Gastrocnemius medialis (tissue), 4 donors: Measurements from ENCODE around the gene FAM9B.

Source experiments
- CTCF ChIP-seq, 5 experiments: fragments of 450-650 bp in 3 of 5; fragments of 200-600 bp in 2 of 5; sonication (generic) in 2 of 5; IDR thresholded peaks in 4 of 5; conservative IDR thresholded peaks in 1 of 5; 1 replicate in 4 of 5; 2 replicates in 1 of 5; pipeline ENCODE4 v1.5.1; 2016 to 2019; ENCODE audit warnings: antibody characterized with exemption in 5 of 5, mild to moderate bottlenecking in 3 of 5, moderate library complexity in 3 of 5
- POLR2A ChIP-seq, 2 donors: fragments of 450-650 bp; IDR thresholded peaks; one replicate each; pipeline ENCODE4 v1.6.1; 2017; ENCODE audit warnings: antibody characterized with exemption in 2 of 2, mild to moderate bottlenecking in 2 of 2, moderate library complexity in 2 of 2

- TF ChIP-seq CTCF (IDR thresholded peaks at IDR 0.05 in 4 of 5, conservative IDR thresholded peaks at IDR 0.05 in 1 of 5) (no peak), POLR2A (IDR thresholded peaks at IDR 0.05) (no peak)
Measured at GRCh38 chrX:9062641-9063040, 28.7 kb upstream of the FAM9B start.
